Stimulated activated CD4-positive, alpha-beta T cell treated with anti-CD3 and anti-CD28 coated beads, TNF-alpha, amount 100 ng/mL, for 1 hour (primary cell): ENCODE data around the gene APOBEC2.

Experiments
- DNase-seq, 3 donors: peaks; one replicate each; pipeline ENCODE4 v3.0.0-alpha.2; 2020; ENCODE audit warnings: low read depth in 3 of 3, low spot score in 1 of 3

The APOBEC2 gene

DNA sequence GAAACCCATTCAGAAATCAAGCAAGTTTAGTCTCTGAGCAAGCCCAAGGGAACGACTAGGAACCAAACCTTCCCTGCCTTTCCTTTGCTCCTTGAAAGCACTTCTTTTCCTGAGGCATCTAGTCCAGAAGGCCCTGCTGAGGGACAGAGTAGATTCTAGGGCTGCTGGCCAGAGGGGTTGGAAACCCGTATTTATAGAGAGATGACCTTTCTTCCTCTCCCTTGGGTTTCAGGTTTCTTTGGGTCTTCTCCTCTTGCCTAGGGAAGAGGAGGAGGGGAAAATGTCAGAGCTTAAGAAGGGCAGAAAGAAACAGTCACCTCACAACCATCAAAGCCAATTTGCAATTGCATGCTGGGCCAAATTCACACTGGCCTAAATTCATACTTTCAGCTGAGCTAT, 5.8 kb downstream of the APOBEC2 start:
- no peak for DNase-seq

DNA sequence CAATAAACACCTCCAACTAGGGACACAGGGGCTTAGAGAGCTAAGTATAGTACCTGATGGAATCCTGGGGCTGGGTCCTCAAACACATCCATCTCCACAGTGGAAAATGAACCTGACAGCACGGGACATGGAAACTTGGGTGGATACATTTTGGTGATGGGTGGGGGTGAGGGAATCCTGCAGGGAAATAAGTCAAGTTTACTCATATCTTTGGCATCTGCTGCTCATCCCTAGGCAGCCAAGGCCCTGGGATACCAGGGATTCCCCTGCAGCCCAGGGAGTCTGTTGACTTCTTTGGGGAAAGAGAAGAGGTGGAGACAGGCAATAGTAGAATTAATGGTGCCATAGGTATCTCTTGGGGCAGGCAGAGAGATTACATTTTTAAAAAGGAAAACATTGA, 6.6 kb downstream of the APOBEC2 start:
- no peak for DNase-seq

DNA sequence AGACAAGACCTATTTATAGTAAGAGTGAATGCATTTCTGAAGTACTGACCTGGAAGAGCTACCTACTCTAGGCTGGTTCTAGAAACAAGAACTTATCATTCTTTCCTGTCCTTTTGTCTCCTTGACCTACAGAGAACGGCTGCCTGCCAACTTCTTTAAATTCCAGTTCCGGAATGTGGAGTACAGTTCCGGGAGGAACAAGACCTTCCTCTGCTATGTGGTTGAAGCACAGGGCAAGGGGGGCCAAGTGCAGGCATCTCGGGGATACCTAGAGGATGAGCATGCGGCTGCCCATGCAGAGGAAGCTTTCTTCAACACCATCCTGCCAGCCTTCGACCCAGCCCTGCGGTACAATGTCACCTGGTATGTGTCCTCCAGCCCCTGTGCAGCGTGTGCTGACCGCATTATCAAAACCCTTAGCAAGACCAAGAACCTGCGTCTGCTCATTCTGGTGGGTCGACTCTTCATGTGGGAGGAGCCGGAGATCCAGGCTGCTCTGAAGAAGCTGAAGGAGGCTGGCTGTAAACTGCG, 8.3 kb downstream of the APOBEC2 start:
- DNase-seq = no peak

DNA sequence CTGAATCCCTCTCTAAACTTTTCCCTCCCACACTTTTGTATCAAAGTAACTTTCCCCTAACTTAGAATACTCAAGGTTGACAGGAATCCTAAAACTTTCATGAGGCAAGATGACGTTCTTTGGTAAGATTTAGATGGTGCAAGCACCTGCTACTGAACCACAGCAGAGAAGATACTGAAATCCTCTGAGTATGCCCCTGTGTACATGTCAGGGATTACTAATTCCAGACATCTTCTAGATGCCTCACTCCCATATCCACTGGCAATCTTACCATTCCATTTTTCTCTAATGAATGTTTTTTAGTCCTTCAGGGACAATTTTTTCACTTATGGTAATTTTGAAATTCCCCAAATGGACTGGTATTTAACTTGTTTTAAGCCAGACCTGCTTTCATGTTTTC, 9.1 kb downstream of the APOBEC2 start:
- no peak for DNase-seq

DNA sequence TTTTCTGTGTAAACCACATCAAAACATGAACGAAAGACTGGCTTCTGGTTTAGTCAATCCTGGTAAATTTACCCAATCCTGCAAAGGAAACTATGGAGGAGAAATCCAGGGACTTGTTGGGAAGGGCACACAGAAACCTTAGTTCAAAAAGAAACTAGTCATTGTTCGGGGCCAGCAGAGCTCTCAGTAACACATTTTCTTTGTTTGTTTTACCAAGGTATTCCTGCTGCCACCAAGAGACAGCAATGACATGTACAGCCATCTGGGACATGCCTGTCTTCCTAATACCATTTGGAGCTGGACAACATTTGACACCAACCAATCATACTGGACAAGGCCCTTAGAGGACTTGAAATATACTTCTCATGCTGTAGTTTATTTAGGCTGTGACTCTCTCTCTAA, 10.9 kb downstream of the APOBEC2 start:
- no peak for DNase-seq

DNA sequence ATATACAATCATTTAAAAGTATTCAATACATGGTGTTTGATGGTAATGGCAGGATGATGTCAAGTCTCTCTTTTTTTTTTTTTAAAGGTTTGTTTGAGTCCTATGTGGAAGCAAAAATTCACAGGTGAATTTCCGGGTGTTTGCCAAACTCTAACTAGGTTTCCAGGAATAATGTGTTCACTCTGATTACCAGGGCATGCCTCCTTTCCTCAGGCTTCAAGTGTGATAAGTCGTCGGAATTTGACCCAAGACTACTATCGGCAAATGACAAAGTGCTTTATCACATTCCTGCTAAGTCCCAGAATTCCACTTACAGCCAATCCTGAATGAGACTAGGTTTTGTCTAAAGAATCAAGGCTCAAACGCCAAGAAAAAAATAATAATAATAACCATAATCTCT, 11.8 kb downstream of the APOBEC2 start:
- no peak for DNase-seq

DNA sequence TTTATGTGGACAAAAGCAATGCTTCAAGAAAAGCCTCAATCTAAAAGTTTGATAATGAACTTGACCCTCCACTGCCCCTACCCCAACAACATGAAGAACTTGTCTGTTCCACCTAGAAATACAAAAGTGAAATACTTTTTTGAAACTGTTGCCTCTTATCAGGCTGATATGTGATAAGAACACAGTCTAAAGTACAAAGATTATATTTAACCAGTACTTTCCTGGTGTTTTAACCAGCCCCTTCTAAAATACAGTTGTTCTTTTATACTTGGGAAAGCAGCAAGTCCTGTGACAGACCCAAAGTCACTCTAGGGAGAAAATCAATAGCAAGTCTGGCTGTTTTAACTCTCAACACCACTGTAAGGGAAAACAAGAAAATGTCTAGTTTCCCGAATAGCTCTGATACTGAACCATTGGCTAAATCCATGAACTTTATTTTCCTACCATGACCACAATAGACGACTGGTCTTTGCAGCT, 12.6 kb downstream of the APOBEC2 start:
- no peak for DNase-seq

DNA sequence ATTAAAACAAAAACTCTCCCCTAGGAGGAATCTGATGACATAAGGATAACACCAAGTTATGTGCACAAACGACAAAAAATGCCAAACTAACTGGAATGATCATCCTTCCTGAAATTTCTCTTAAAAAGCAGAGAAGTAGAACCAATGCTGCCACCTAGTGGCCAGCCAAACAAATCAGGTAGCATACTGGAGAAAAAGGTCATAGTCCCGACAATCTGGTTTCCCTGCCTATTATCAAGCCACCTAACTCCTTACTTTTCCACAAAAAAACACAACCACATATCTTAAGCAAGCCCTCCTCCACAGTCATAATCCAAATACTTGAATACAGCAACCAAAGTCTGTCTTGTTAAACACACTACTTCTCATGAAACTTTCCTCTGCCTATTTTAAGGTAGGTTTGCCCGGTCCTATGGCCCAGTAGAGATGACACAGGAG, 13.9 kb downstream of the APOBEC2 start:
- DNase-seq = peak; percentile 9 to 51 (median 22)

DNA sequence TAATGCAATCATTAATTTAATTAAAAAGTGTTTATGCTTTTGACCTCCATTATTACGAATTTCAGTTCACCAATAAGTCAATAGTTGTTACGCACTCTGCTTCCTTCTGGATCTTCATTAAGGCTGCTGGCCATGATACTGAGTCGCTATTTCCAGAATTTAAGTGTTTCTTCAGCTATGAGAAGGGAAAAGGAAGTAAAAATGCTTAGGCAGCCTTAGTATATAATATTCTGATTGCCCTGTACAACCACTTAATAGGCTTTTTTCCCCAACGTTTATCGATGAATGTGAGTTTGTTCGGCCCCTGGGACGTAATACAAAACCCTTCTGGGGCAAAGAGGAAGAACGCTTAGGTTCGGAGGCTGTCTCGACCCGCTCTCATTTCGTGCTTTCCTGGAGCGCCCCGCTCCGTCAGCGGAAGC, 18.5 kb downstream of the APOBEC2 start:
- peak in 1 of 3 donors; percentile 25 for DNase-seq

DNA sequence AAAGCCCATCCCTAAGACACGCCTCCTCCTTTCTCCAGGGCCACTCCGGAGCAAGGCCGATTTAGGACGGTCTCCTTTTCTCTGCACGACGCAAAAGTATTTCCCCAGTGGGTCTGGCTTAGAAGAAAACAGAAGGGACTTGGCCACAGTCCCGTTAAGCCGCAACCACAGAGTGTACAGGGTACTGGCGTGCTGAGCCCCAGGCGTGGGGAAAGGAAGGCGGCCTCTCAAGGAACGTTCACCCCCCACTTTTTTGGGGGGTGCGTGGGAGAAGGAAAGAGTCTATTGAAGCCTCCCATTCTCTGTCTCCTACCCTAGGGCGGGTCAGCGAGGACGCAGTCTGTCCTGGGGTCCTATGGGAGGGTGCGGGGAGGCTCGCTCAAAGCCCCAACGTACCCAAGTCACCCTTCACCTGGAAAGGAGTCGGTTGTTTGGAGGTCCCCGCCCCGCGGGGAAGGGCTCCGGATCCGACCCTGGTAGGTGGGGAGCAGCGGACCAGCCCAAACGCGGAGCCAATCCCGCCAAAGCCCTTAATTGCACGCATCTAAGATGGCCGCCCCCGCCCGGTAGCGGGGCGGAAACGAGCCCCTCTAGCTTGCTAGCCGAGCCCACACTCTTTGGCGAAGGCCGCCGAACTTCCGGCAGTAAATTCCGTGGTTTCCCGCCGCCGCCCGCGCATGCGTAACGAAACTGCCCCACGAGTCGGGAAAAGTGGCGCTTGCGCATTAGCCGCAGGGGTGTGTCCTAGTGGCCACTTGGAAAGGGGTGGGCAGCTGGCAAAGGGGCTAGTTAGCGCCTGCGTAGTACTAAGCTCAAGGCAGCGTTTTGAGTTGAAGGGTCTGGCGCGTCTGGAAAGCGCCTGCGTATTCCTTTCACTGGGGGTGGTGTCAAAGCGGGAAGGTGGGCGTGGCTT, 19.2 kb downstream of the APOBEC2 start, which contains the start of gene OARD1:
Gene OARD1, minus strand, starts transcription at position 434 of the 913 bp plus-strand sequence. CDS start 722 bp downstream, outside the sequence.
- peak; percentile 99 to 100 (median 99) for DNase-seq

DNA sequence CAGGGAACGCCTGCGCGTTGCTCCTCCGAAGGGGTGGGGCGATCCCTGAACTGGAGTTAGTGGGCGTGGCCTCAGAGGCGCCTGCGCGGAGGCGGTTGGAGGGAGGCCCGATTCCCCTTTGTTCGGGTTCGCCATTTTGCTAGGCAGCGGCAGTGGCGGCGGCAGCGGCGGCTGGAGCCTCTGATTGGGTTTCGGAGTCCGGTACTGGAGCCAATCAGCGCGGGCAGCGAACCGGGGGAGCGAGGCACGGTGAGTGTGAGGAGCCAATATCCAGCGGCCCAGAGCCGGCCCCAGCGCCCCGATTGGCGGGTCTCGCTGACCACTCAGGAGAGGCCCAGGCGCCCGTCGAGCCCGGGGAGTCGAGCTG, 19.8 kb downstream of the APOBEC2 start, which contains the start of gene NFYA:
Gene NFYA, plus strand, starts transcription at position 139 of the 367 bp plus-strand sequence. CDS start 6,116 bp downstream, outside the sequence.
- peak in 1 of 3 donors; percentile 99 for DNase-seq

DNA sequence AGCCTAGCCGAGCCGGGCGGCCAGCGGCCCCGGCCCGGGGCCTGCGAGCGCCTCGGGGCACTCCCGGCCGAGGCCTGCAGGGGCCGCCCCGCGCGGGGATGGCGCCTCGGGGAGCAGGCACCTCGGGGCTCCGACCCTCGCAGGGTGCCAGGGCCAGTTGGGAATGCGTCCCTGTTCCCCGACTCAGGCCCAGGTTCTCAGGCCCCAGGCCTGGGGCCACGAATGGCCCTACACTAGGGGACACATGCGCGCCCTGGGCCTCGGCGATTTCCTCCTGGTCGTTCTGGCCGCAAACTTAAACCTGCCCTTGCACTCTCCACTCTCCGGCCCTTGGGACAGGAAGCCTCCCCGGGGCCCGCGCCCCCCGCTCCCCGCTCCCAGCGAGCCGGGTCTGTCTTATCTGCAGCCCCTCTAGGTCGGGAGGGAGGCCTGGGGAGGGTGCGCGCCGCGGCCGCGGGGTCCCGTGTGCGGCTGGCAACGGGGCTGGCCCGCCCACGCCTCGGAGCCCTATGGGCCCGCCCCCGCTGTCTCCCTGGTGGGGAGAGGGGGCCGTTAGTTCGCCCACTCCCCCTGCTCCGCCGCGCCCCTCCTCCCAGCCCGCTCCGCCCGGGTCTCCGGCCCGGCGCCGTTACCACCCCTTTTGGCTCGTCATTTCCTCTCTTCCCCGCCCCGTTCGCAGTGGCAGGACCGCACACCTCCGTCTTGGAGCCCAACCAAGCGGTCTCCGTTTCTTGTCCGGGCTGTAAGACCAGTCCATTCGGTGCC, 20.4 kb downstream of the APOBEC2 start:
- DNase-seq = peak; percentile 57 to 64 (median 64)

DNA sequence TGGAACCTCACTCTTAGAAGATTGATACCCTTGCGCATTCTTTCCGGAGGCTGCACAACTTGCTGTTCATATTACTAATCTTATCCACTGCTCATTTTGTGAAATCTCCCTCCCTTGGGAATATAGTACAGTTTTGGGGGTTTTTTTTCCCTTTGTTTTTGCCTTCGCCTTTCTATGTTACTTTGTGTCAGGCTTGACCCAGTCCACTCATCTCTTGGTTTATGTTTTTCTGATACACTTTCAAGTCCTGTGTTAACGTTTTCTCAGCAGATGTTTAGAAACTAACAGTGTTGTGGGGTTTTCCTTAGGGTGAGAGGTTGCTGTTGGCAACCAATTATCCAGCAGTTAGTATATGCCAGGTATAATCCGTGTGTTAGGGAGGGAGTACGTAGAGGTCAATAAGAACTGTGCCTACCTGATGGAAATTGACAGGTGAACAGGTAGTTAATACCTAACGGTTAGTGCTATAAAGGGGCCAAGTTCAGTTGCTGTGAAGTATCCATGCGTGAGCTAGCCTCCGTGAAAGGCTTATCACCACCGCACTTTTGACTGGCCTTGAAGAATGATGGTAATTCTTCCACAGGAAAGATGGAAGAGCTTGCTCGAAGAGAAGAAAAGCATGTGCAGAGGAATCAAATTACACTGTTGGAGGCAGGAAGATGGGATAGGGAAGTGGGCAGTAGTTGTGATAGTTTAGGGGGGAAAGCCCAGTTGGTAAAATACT, 21.1 kb downstream of the APOBEC2 start:
- no peak for DNase-seq

DNA sequence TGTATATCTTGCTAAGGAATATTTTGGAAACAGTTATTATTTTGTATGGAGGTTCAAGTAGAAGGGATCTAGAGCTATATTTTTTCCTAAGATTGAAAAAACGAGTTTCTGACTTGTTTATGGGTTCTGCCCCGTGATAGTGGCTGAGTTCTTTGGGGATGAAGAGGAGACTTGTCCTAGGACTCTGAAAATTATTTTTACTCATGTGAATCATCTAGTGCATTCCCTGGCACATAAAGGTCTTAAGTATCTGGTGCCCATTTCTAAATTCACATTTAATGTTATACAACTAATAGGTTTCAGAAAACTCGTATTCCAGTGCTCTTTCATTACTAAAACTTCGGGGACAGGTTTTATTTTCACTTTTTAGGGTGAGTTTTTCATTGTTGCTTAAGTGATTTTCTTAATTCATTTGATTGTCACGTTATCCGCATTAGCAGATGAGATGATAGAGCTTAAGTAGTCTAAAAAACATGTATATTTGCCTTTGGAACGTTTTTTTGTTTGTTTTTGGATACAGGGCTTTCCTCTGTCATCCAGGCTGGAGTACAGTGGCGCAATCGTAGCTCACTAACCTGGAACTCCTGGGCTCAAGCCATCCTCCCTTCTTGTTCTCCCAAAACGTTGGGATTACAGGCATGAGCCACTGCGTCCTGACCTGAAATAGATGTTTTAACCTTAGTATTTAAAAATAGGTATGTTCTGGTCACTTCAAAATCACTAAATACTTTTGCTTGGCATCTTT, 21.9 kb downstream of the APOBEC2 start:
- no peak for DNase-seq

DNA sequence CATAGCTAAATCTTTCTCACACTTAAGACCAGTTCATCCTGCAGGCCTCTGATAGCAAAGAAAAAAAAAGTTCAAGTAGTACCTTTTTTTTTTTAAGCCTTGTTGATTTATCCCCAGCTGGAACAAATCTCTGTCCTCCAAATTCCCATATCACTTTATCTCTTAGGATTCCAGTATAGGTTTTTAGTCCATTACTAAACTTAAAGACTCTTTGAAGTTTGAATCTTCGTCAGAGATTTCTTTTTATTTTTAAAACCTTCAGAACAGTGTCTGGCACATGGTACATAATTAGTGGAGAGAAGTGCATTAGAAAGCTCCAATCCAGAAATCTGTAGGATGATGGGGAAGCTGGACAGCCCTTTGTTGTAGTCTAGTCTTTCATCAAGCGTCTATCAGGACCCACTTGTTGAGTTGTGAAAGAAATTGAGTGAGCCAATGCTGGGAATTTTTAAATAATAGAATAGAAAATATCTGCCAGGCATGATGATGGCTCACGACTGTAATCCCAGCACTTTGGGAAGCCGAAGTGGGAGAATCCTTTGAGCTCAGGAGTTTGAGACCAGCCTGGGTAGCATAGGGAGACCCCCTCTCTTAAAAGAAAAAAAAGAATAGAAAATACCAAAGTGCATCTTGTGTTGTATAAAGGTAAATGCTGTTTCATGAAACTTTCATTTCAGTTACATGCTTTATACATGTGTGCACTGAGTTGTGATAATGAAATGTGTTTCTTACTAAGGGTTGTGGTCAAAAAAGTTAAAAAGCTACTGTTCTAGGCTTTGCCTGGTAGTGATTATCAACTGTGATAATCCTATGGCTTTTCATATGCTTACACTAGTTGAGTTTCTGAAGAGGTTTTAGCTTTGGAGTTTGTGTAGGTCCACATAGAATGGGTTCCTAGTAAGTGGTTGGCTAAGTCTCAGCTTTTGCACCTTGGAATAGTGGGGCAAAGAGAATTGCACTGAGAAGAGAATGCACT, 22.9 kb downstream of the APOBEC2 start:
- no peak for DNase-seq

DNA sequence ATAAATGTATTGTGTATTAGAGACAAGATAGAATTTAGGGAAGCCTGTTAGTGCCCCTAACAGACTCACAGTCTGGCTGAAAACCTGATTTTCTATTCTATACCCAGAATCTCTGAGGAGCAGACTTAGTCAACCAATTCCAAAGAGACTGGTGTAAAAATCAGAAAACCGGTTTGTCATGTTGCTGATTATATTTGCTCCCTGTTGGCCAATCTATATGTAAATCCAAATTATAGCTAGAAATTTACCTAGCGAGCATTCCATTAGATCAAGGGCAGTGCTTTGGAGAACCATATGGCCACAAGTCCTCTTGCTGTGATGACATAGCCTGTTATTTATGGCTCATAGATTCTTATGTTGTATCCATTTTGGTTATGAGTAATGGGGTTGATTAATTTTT, 24.5 kb downstream of the APOBEC2 start:
- no peak for DNase-seq

DNA sequence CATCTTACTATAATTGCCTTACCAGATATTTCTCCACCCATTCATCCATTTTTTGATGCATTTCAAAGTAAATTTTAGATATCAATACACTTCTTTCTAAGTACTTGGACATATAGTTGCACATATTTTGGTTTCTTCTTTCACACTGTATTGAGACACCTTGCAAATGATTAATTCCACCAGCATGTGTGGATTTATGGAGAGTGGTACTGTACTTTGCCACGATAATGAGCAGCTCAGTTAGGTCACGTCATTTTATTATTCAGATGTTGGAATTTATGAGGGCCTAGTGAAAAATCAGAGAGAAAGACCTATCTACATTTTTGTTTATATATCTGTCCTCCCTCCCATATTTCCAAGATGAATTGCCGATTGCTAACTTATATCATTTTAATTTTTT, 25.1 kb downstream of the APOBEC2 start:
- DNase-seq = no peak

DNA sequence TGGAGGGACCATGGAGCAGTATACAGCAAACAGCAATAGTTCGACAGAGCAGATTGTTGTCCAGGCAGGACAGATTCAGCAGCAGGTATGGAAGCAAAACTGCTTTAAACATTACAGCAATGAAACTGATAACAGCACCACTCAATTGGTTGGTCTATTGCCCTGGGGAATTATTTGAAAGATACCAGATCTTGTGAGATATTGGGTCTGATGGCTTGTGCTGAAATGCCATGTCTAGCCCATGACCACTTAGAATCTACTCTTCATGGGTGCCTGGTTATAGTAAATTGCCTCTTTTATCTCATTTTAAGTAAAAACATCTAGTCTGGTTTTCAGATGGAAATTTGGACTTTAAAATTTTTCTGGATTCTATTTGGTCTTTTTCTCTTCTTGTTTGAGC, 26.1 kb downstream of the APOBEC2 start:
- DNase-seq = no peak

DNA sequence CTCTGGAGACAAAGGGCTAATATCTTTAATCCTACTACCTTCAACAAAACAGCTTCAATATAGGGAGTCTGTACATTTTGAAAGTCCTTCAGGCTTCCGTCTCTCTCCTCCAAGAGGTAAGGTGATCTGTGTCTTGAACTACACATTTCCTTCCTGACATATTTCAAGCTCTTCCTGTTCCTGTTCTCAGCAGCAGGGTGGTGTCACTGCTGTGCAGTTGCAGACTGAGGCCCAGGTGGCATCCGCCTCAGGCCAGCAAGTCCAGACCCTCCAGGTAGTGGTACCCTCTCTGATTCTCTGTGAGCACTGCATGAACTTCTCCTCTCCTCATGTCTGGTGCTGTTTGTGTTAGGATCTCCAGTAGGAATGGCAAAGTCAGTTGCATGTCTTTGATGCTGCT, 27.6 kb downstream of the APOBEC2 start:
- no peak for DNase-seq
